ENCODE data around the gene BCL2L11. TPM values are rescaled to one million over a fixed set of nuclear protein-coding genes. Genes with fewer than 3 reads are reported as not detected.

Gene BCL2L11
- total and polyA plus RNA-seq, 10 of the 15 experiments (the other 5 are each of a cell fraction or from before 2014, with no cell fraction given) = 0.29 to 10.1 (median 1.1) TPM

GRCh38 chr2:111194835-111195621 is 74.3 kb downstream of the BCL2L11 start (continued):
- TF ChIP-seq, protein P1, sequence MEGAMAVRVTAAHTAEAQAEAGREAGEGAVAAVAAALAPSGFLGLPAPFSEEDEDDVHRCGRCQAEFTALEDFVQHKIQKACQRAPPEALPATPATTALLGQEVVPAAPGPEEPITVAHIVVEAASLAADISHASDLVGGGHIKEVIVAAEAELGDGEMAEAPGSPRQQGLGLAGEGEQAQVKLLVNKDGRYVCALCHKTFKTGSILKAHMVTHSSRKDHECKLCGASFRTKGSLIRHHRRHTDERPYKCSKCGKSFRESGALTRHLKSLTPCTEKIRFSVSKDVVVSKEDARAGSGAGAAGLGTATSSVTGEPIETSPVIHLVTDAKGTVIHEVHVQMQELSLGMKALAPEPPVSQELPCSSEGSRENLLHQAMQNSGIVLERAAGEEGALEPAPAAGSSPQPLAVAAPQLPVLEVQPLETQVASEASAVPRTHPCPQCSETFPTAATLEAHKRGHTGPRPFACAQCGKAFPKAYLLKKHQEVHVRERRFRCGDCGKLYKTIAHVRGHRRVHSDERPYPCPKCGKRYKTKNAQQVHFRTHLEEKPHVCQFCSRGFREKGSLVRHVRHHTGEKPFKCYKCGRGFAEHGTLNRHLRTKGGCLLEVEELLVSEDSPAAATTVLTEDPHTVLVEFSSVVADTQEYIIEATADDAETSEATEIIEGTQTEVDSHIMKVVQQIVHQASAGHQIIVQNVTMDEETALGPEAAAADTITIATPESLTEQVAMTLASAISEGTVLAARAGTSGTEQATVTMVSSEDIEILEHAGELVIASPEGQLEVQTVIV (IDR thresholded peaks at IDR 0.05; ENCODE audit: borderline replicate concordance, partially characterized antibody) = no peak
- TF ChIP-seq RAD21 (IDR thresholded peaks at IDR 0.05; ENCODE audit: insufficient read depth, low read depth, low read length) (peak; percentile 47), FOS (IDR thresholded peaks at IDR 0.05; ENCODE audit: borderline replicate concordance, extremely low read depth, insufficient read length) (no peak), MTA2 (IDR thresholded peaks at IDR 0.05; ENCODE audit: low read depth) (peak; percentile 89), GATAD2B (conservative IDR thresholded peaks at IDR 0.05; ENCODE audit: low read depth) (peak; percentile 99), ZBTB11 (CRISPR knock-in tag; IDR thresholded peaks at IDR 0.05) (no peak), TAF1 (IDR thresholded peaks at IDR 0.05; ENCODE audit: borderline replicate concordance, low read depth, low read length) (no peak), EGR1 (IDR thresholded peaks at IDR 0.05; ENCODE audit: borderline replicate concordance in 1 of 2, low read depth in 2 of 2, low read length in 2 of 2) (no peak), SREBF2 (IDR thresholded peaks at IDR 0.05; ENCODE audit: low read length) (no peak), EZH2 (IDR thresholded peaks at IDR 0.05; ENCODE audit: borderline replicate concordance, control insufficient read depth, low read depth, low read length) (no peak), NBN (IDR thresholded peaks at IDR 0.05) (peak; percentile 68), ZNF592 (IDR thresholded peaks at IDR 0.05) (peak; percentile 72), CREM (IDR thresholded peaks at IDR 0.05; ENCODE audit: low read depth) (no peak), WRNIP1 (IDR thresholded peaks at IDR 0.05; ENCODE audit: borderline replicate concordance, low read depth, low read length) (no peak)
- TF ChIP-seq, protein P2, sequence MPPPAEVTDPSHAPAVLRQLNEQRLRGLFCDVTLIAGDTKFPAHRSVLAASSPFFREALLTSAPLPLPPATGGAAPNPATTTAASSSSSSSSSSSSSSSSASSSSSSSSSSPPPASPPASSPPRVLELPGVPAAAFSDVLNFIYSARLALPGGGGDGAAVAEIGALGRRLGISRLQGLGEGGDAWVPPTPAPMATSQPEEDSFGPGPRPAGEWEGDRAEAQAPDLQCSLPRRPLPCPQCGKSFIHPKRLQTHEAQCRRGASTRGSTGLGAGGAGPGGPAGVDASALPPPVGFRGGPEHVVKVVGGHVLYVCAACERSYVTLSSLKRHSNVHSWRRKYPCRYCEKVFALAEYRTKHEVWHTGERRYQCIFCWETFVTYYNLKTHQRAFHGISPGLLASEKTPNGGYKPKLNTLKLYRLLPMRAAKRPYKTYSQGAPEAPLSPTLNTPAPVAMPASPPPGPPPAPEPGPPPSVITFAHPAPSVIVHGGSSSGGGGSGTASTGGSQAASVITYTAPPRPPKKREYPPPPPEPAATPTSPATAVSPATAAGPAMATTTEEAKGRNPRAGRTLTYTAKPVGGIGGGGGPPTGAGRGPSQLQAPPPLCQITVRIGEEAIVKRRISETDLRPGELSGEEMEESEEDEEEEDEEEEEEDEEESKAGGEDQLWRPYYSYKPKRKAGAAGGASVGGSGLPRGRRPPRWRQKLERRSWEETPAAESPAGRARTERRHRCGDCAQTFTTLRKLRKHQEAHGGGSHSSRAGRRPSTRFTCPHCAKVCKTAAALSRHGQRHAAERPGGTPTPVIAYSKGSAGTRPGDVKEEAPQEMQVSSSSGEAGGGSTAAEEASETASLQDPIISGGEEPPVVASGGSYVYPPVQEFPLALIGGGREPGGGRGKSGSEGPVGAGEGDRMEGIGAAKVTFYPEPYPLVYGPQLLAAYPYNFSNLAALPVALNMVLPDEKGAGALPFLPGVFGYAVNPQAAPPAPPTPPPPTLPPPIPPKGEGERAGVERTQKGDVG (CRISPR knock-in tag; IDR thresholded peaks at IDR 0.05) = no peak

Data from GM12878 (cell line).